Activated CD8-positive, alpha-beta memory T cell treated with anti-CD3 and anti-CD28 coated beads for 1 hour (primary cell): ENCODE results near the gene DPP9.

Experiments
- DNase-seq, 2 donors: peaks; one replicate each; pipeline ENCODE4 v3.0.0-alpha.2; 2020; ENCODE audit warnings: low read depth in 1 of 2; ENCODE audit errors: extremely low read depth in 1 of 2

The DPP9 gene

DNA sequence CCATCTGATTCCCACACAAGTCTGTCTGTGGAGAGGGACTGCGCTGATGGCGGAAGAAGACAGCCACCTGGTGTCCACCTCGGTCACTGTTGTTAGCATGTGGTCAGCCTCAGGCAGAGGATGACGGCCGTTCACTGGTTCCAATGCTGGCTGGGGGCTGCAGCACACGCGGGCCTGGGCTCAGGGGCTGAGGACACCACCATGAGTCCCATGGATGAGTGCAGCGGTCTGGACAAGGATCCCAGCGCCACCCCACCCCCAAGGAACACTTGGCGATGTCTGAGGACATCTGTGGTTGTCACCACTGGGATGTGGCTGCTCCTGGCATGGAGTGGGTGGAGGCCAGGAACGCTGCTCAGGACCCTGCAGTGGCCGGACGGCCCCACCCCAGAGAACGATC lies 10.9 kb downstream of the DPP9 start:
- DNase-seq, result no peak

DNA sequence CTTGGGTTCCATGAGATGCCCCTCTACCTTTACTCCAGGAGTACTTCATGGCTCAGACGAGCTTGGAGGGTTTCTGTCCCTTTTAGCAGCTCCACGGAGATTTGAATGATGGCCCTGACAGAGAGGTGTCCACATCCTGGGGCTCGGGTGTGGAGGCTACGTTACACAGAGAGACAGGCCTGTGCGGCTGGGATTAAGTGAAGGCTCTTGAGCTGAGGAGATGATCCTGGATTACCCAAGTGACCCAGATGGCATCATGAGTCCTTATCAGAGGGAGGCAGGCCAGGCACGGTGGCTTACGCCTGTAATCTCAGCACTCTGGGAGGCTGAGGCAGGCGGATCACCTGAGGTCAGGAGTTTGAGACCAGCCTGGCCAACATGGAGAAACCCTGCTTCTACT lies 12.4 kb downstream of the DPP9 start:
- no peak for DNase-seq

DNA sequence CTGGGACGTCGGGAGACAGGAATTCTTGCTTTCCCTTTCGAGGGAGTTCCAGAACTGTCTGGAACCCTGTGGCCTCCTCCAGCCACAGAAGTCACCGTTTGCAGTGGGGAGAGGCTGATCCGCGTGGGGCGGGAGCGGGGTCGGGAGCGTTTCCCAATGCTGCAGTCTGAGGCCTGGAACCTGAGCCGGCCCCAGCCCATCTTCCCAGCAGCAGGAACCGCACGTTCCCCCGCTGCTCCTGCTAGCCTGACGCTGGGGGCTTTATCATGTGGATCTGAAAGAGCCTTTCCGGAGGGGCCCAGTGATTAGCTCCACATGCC lies 13.4 kb downstream of the DPP9 start:
- DNase-seq, result no peak

- peak in 1 of 2 donors; percentile 8 for DNase-seq
These were observed 14.0 kb downstream of the DPP9 start for GRCh38 chr19:4709440-4710280.

DNA sequence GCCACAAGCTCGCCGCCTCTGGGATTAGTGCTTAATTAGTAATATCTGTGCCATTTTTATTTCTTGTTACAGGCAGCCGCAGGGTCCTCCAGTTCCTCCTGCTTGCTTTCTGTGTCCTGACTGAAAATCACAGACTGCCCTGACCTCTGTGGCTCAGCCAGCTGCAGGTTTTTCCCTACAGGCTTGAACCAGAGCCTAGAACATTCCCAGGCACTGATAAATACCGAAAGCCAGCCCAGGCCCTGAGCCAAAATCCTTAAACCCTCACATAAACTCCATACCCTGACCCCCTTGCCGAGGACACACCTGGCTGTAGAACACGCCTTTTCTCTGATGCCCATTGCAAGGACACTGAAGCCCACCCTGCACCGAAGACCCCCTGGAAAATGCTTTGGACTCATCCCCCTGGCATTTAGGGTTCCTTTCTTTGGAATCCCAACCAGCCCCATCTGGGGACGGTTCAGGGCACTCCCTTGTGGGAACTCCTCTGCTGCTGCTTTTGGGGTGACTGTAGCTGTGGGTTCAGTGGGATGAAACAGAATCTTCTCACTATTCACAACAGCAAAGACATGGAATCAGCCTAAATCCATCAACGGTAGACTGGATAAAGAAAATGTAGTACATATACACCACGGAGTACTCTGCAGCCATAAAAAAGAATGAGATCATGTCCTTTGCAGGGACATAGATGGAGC lies 15.5 kb downstream of the DPP9 start:
- DNase-seq, result no peak

GRCh38 chr19:4707322-4707721 lies 16.3 kb downstream of the DPP9 start:
- no peak for DNase-seq

GRCh38 chr19:4705413-4706131 lies 18.1 kb downstream of the DPP9 start:
- DNase-seq, result no peak

GRCh38 chr19:4704317-4704673 lies 19.3 kb downstream of the DPP9 start:
- no peak for DNase-seq

- no peak for DNase-seq
These were observed 19.8 kb downstream of the DPP9 start for GRCh38 chr19:4703671-4704316.

- no peak for DNase-seq
These were observed 20.9 kb downstream of the DPP9 start for GRCh38 chr19:4702764-4703163.

- DNase-seq, result no peak
These were observed 22.1 kb downstream of the DPP9 start for GRCh38 chr19:4701557-4701956.

DNA sequence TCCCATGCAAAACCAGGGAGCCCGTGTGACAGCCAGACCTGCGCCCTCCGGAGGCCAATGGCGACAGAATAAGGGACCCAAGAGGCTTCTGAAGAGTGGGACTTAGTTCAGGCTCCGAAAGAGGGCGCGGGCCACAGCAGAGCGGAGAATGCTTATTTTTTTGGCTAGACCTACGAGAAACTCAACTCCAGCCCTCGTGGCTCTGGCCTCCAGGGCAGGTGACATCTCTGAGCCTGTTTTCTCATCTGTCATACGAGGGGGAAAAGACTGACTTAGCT lies 23.0 kb downstream of the DPP9 start:
- no peak for DNase-seq

- DNase-seq, result no peak
These were observed 23.6 kb downstream of the DPP9 start for GRCh38 chr19:4699826-4700692.

DNA sequence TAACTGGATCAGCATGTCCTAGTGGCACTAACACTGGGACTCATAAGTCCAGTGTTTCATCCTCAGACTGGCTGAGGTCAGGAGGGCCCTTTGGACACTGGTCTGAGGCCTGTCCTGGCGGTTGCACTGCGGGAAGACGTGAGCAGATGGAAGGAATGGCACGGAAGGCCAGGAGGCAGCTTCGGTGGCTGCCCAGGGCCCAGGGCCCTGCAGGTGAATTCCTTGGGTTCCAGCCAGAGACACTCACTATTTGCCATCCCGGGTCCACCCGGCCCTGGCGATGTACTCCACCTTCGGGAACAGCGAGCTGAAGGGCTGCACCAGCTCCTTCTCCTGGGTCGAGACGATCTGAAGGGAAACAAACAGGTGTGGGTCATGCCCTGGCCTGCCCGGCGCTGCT lies 26.3 kb downstream of the DPP9 start:
- DNase-seq, result no peak

DNA sequence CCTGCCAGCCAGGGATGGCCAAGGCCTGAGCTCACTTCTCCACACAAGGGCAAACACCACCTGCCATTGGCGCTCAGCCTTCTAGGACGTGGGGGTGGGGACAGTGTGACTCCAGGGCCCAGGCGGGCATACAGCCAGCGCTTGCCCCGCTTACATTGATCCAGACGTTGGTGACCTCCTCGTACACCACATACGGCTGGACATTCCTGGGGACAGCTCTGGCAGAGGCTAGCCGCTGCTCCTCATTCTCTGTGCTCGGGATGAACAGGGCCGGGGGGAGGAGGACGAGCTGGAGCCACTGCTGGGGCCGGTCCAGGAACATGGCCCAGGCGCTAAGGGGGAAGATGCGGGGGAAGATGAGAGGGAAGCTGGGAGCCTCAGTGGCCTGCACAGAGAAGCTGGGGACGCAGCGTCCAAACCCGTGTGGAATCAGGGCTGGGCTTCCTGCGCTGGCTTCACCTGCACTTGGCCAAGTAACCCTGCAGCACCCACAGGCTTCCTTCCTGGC lies 28.4 kb downstream of the DPP9 start:
- DNase-seq, result no peak

GRCh38 chr19:4694211-4694987 lies 29.2 kb downstream of the DPP9 start:
- no peak for DNase-seq

DNA sequence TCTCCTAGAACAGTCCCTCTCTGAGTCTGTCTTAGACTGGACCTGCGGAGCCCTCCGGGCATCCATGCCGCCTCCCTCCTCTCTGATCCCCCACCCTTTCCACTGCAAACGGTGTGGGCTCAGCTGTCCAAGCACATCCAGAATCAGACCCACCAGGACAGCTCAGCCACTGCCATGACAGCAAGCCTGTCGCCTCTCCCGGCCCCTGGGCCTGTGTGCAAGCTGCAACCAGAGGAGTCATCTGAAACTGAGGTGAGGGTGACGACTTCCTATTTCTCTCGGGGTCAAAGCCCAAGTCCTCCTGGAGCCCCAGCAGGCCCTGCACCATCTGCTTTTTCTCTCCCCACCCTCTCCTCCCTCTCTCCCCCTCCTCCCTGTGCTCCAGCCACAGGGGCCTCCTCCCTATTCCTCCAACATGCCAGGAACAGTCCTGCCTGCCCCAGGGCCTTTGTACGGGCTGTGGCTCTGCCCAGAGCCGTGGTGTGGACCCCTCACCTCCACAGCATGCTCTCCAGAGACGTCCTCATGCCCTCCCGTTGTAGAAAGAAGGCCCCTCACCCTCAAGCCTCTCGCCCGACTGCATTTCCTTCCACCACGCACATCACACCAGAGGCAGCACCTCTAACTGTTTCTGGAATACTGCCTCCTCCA lies 30.0 kb downstream of the DPP9 start:
- no peak for DNase-seq

DNA sequence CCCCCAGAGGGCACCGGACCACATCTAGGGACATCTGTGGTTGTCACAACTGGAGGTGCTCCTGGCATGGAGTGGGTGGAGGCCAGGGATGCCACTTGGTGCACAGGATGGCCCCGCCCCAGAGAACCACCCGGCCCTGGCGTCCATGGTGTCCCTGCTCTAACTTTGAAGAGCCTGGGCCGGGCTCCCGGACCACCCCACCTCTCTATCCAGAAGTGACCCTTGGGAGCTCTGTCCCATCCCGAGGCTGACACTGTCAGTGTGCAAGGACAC lies 30.6 kb downstream of the DPP9 start:
- DNase-seq, result no peak

- DNase-seq, result no peak
These were observed 31.2 kb downstream of the DPP9 start for GRCh38 chr19:4692251-4693077.
